Measurements from ENCODE around the gene CALM3.
"Not testable (repeated sequence)": the region's sequence is repeated elsewhere in the genome, so short reads cannot be mapped to it uniquely, and the experiment has no call there.

The CALM3 gene

DNA sequence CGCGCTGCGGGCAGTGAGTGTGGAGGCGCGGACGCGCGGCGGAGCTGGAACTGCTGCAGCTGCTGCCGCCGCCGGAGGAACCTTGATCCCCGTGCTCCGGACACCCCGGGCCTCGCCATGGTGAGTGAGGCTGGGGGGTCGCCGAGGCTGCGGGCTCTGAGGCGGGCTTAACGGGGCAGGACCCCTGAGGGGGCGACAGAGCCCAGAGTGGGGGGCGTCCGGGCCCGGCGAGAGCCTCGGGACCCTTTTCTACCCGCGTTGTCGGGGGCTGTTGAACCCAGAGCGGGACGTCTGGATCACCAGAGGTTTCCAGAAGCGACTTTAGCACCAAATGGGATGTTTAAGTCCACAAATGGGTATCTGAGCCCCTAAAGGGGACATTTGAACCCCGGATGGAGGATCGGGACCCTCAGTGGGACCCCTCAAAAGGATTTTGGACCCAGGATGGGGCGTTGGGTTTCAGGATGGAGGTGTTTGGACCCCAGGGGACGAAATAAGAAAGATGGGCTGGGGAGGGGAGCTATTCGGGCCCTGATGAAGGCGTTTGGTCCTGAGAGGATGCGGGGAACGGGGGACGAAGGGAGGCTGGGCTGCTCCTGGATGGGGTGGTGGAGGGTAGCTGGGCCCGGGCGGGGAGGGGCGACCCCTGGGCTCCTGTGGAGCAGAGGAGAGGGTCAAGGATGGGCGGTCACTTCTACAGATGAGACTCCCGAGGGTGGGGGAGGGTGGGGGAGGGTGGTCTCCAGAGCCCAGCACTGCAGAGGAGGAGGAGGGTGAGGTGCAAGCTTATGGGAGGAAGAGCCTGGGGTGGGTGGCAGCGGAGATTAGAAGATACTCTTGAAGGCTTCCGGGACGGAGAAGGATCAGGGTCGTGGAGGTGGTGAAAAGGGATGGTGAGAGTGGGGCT is at the start of gene CALM3:
Gene CALM3, plus strand, starts transcription at position 13 of the 907 bp plus-strand sequence. Its CDS starts 105 bp downstream, at position 118.
- no peak for DNase-seq (ENCODE audit: low spot score)

- DNase-seq (ENCODE audit: low spot score): no peak
These were observed 48.2 kb upstream of the CALM3 start for GRCh38 chr19:46552891-46553290.

DNA sequence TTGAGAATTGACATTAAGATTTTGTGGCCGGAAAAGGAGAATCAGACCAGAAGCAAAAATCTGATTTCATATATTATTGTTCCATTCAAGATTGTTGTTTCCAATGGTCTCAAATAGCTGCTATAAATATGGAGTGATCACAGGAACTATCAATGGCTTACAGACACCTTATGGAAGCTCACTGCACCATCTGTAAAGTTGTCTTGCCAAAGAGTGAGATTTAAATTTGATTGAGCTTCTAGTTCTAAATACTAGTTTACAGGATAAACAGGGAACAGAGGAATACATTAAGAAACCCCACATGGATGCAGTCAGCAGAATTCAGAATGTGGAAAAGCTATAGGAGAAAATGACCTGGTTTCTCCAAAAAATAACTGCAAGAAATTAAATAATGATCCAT is 47.0 kb upstream of the CALM3 start:
- DNase-seq (ENCODE audit: low spot score): no peak

DNA sequence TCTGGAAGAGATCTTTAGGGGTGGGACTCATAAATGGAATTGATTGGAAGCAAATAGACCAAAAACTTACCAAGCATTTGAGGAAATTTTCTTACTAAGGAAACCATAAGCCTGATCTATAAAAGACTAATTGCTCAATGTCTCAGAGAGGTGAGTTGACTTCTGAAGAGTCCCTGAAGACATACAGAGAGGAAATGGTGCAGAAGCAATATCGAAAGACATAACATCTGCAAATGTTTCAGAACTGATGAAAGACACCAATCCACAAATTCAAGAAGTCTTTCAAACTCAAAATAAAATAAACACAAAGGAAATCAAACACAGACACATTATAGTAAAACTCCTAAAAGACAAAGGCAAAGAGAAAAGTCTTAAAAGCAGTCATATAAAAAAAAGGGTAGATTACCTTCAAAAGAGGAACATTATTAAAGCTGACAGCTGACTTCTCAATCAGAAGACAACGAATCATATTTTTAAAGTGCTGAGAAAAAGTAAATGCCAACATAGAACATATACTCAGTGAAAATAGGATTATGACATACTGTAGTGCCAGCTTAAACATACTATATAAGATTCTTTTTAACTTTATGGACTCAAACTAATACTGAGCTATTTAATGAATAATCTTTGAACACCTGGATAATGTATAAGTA is 45.4 kb upstream of the CALM3 start:
- DNase-seq (ENCODE audit: low spot score): no peak

- not testable (repeated sequence) for DNase-seq (ENCODE audit: low spot score)
These were observed 44.7 kb upstream of the CALM3 start for GRCh38 chr19:46556471-46556870.

DNA sequence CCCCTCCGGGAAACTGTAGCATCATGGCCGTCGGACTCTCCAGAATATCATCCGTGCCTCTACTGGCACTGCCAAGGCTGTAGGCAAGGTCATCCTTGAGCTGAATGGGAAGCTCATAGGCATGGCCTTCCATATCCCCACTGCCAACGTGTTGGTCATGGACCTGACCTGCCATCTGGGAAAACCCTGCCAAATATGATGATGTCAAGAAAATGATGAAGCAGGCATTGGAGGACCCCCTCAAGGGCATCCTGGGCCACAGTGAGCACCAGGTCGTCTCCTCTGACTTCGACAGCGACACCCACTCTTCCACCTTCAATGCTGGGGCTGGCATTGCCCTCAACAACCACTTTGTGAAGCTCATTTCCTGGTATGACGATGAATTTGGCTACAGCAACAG is 41.9 kb upstream of the CALM3 start:
- no peak for DNase-seq (ENCODE audit: low spot score)

- DNase-seq (ENCODE audit: low spot score): not testable (repeated sequence)
These were observed 41.5 kb upstream of the CALM3 start for GRCh38 chr19:46559675-46560074.

- no peak for DNase-seq (ENCODE audit: low spot score)
These were observed 36.4 kb upstream of the CALM3 start for GRCh38 chr19:46564701-46565100.

GRCh38 chr19:46571495-46571894 is 29.6 kb upstream of the CALM3 start:
- DNase-seq (ENCODE audit: low spot score): no peak

GRCh38 chr19:46573679-46574498 is 27.2 kb upstream of the CALM3 start:
- DNase-seq (ENCODE audit: low spot score): no peak

- DNase-seq (ENCODE audit: low spot score): no peak
These were observed 26.6 kb upstream of the CALM3 start for GRCh38 chr19:46574533-46574932.

DNA sequence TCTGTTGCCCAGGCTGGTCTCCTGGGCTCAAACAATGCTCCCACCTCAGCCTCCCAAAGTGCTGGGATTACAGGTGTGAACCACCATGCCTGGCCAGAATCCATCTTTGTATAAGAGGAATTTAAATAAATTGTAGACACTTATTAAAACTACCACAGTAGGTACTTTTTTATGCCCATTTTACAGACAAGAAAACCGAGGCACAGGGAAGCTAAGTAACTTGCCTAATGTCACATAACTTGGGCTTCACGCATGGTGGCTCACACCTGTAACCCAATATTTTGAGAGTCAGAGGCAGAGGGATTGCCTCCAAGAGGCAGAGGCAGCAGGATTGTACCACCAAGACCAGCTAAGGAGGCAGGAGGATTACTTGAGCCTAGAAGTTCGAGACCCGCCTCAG is 22.7 kb upstream of the CALM3 start:
- no peak for DNase-seq (ENCODE audit: low spot score)

DNA sequence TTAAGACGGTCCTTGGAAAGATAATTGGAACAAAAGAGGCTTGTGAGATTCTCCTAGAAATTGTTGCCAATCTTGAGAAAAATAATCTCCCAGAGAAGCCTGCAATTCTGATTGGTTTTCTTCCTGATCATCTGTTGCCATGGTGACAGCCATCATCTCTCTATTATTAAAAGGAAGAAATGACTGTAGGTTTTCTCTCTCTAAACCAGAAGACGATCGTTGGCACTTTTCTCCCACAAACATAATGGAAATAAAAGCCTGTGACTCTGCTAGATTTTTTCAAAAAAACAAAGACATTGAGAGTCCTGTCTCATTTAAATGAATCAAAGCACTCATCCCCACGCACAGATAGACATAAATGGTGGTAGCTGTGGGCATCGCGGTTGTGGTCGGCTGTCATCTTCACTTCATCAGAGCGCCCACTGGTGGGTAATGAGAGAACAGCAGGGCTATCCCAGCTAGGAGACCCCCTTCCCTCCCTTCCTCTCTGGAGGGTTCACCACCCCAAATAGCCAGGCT is 21.7 kb upstream of the CALM3 start:
- DNase-seq (ENCODE audit: low spot score): no peak

DNA sequence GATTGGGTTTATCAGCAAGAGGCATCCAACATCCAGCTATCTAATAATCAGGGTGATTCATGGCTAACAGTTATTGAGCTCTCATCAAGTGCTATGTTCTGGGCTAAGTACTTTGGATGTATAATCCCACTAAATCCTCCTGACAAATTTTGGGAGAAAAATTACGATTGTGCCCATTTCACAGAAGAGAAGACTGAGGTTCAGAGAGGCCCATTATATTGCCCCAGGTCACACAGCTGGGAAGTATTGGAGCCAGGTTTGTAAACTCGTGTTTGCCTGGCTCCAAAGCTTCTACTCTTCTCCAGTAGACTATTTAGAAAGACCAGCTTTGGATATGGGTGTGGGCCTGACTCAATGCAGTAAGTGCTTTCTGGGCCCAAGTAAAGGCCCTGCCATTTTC is 20.9 kb upstream of the CALM3 start:
- no peak for DNase-seq (ENCODE audit: low spot score)

GRCh38 chr19:46585539-46585938 is 15.6 kb upstream of the CALM3 start:
- DNase-seq (ENCODE audit: low spot score): no peak

GRCh38 chr19:46586294-46586693 is 14.8 kb upstream of the CALM3 start:
- no peak for DNase-seq (ENCODE audit: low spot score)

- no peak for DNase-seq (ENCODE audit: low spot score)
These were observed 13.3 kb upstream of the CALM3 start for GRCh38 chr19:46587861-46588260.

DNA sequence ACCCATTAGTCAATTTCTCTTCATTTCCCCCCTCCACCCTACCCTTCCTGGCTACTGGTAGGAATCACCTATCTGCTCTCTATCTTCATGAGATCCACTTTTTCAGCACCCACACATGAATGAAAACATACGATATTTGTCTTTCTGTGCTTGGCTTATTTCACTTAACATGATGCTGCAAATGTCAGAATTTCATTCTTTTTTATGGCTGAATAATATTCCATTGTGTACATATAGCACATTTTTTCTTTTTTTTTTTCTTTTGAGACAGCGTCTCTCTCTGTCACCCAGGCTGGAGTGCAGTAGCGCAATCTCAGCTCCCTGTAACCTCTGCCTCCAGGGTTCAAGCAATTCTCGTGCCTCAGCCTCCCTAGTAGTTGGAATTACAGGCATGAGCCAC is 9.9 kb upstream of the CALM3 start:
- DNase-seq (ENCODE audit: low spot score): no peak

GRCh38 chr19:46591870-46592269 is 9.3 kb upstream of the CALM3 start:
- no peak for DNase-seq (ENCODE audit: low spot score)

DNA sequence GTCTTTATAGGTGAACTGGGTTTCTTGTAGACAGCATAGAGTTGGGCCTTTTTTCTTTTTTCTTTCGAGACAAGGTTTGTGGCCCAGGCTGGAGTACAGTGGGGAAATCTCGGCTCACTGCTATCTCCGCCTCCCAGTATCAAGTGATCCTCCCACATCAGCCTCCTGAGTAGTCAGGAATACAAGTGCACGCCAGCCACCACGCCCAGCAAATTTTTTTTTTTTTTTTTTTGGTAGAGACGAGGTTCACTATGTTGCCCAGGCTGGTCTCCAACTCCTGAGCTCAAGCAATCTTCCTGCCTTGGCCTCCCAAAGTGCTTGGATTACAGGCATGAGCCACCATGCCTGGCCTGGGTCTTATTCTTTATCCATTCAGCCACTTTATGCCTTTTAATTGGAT is 5.1 kb upstream of the CALM3 start:
- DNase-seq (ENCODE audit: low spot score): no peak

DNA sequence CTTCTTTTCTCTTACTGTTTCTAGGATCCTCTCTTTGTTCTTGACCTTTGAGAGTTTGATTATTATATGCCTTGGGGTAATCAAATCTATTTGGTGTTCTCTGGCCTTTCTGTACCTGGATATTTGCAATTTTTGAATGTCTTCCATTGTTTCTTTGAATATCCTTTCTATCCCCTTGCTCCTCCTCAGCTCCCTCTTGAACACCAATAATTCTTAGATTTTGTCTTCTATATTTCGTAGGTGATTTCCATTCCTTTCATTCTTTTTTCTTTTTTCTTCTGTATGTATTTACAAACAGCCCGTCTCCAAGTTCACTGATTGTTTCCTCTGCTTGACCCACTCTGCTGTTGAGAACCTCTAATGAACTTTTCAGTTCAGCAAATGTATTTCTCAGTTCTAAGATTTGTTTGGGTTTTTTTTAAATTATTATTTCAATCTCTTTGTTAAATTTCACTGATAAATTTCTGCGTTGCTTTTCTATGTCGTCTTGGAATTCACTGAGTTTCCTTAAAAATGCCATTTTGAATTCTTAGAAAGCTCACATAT is 2.7 kb upstream of the CALM3 start:
- no peak for DNase-seq (ENCODE audit: low spot score)

Measured in GM03348 (cell line).